Measurements from ENCODE around the gene RHBDL1.
A peak's percentile ranks its signal among the peaks of the same experiment; 100 is the strongest.

GRCh38 chr16:704552-705380 is 29.3 kb downstream of the RHBDL1 start:
- TF ChIP-seq CTCF (IDR thresholded peaks at IDR 0.05), result 0 out of 2 replicates have a peak, but pooled peaks have one; percentile 9
- TF ChIP-seq ZFX (IDR thresholded peaks at IDR 0.05; ENCODE audit: borderline replicate concordance), result no peak

Measured in 22Rv1 (cell line).